Endothelial cell of umbilical vein (primary cell): ENCODE results near the gene APOF. TPM values are rescaled to one million over a fixed set of nuclear protein-coding genes. Genes with fewer than 3 reads are reported as not detected.
"Not testable (repeated sequence)": the region's sequence is repeated elsewhere in the genome, so short reads cannot be mapped to it uniquely, and the experiment has no call there.

Experiments used
- BruUV-seq: library from RNA; stranded (reverse); fragments of 400-500 nt; replicated peaks from 2 replicates; lab custom pipeline; 2021; lab: Mats Ljungman, UMichigan
- CTCF ChIA-PET: fragments of 300-600, 350-600 bp; sonication (Branson Sonifier 250); formaldehyde crosslinking; loops from one replicate; lab custom pipeline; 2021; ENCODE audit warnings: antibody characterized with exemption, inconsistent platforms; lab: Charles Lee
- POLR2A ChIA-PET: fragments of 300-600, 350-600 bp; sonication (Branson Sonifier 250); formaldehyde crosslinking; loops from one replicate; lab custom pipeline; 2021; ENCODE audit warnings: antibody characterized with exemption, inconsistent platforms; lab: Charles Lee
- DNase-seq: peaks from one replicate; pipeline ENCODE4 v3.0.0-alpha.2; 2011; ENCODE audit warnings: low read depth, low spot score
- FAIRE-seq: peaks from 2 replicates; lab custom pipeline; 2011; peaks lifted over from hg19 to GRCh38; lab: Jason Lieb, UNC
- H2AFZ ChIP-seq: 2 replicates; pipeline ENCODE4 v1.6.0; 2012; ENCODE audit warnings: low read depth, low read length, control low read depth, inconsistent platforms
- H3K27ac ChIP-seq: 2 replicates; pipeline ENCODE4 v1.5.1; 2011; ENCODE audit warnings: low read depth, mild to moderate bottlenecking, control low read depth, low read length, moderate library complexity; ENCODE audit not compliant: insufficient read depth
- H3K27me3 ChIP-seq, 2 experiments: 2 replicates each; pipeline versions ENCODE4 v1.6.0 to v1.6.1; 2011; ENCODE audit warnings: low read length in 2 of 2, mixed read lengths in 1 of 2; ENCODE audit not compliant: control insufficient read depth in 2 of 2, insufficient read depth in 2 of 2
- H3K36me3 ChIP-seq, 2 experiments: 2 replicates in 1 of 2; 3 replicates in 1 of 2; pipeline ENCODE4 v1.5.1; 2011; ENCODE audit warnings: low read length in 2 of 2, mild to moderate bottlenecking in 1 of 2, moderate library complexity in 1 of 2; ENCODE audit not compliant: control insufficient read depth in 2 of 2, insufficient read depth in 2 of 2; ENCODE audit errors: extremely low read depth in 1 of 2
- H3K4me1 ChIP-seq: 3 replicates; pipeline ENCODE4 v1.5.1; 2011; ENCODE audit warnings: mild to moderate bottlenecking, low read length; ENCODE audit not compliant: control insufficient read depth, insufficient read depth; ENCODE audit errors: extremely low read depth
- H3K4me2 ChIP-seq: 2 replicates; pipeline ENCODE4 v1.6.1; 2011; ENCODE audit warnings: low read length, control low read depth, mixed read lengths; ENCODE audit not compliant: insufficient read depth
- H3K4me3 ChIP-seq, 3 experiments: fragments of 200-600 bp in 1 of 3; sonication (generic), shearing (Covaris generic) in 1 of 3; replicated peaks in 1 of 3; 2 replicates each; pipeline ENCODE4 v1.5.1; 2011 to 2016; ENCODE audit warnings: control low read depth in 3 of 3, low read length in 3 of 3, mild to moderate bottlenecking in 2 of 3, inconsistent platforms in 1 of 3, low read depth in 1 of 3, moderate library complexity in 1 of 3; ENCODE audit not compliant: insufficient read depth in 1 of 3
- H3K79me2 ChIP-seq: 2 replicates; pipeline ENCODE4 v1.6.0; 2012; ENCODE audit warnings: low read length, inconsistent platforms; ENCODE audit not compliant: control insufficient read depth, insufficient read depth
- H3K9ac ChIP-seq: replicated peaks from 2 replicates; pipeline ENCODE3; 2011; ENCODE audit warnings: low read length, control low read depth; ENCODE audit not compliant: insufficient read depth; ENCODE audit errors: extremely low read depth
- H3K9me1 ChIP-seq: replicated peaks from 3 replicates; pipeline ENCODE4 v1.6.0; 2011; ENCODE audit warnings: mild to moderate bottlenecking, low read length; ENCODE audit not compliant: control insufficient read depth, insufficient read depth; ENCODE audit errors: extremely low read depth
- H3K9me3 ChIP-seq: replicated peaks from 2 replicates; pipeline ENCODE4 v1.5.1; 2012; ENCODE audit warnings: low read length, inconsistent platforms; ENCODE audit not compliant: control insufficient read depth, insufficient read depth
- H4K20me1 ChIP-seq: replicated peaks from 2 replicates; pipeline ENCODE3; 2011; ENCODE audit warnings: mild to moderate bottlenecking, low read length; ENCODE audit not compliant: control insufficient read depth, insufficient read depth; ENCODE audit errors: extremely low read depth
- CTCF ChIP-seq, 2 donors: IDR thresholded peaks; 1 replicate in 1 of 2; 2 replicates in 1 of 2; pipeline ENCODE4 v1.5.1; 2011; ENCODE audit warnings: low read length in 2 of 2, mild to moderate bottlenecking in 2 of 2, moderate library complexity in 2 of 2, control low read depth in 1 of 2, inconsistent platforms in 1 of 2, low read depth in 1 of 2; ENCODE audit not compliant: insufficient read depth in 1 of 2; ENCODE audit errors: extremely low read depth in 1 of 2
- EZH2 ChIP-seq: IDR thresholded peaks from 2 replicates; pipeline ENCODE4 v1.6.1; 2012; ENCODE audit warnings: borderline replicate concordance, low read depth, mild to moderate bottlenecking, moderate library complexity, low read length, inconsistent platforms; ENCODE audit not compliant: severe bottlenecking
- FOS ChIP-seq: IDR thresholded peaks from 2 replicates; pipeline ENCODE4 v1.6.1; 2011; ENCODE audit warnings: mild to moderate bottlenecking, low read length, moderate library complexity, borderline replicate concordance; ENCODE audit not compliant: insufficient read depth
- GATA2 ChIP-seq: IDR thresholded peaks from 2 replicates; pipeline ENCODE4 v1.7.0; 2011; ENCODE audit warnings: low read depth, mild to moderate bottlenecking, moderate library complexity, mixed read lengths, low read length; ENCODE audit not compliant: insufficient read length, insufficient read depth
- JUN ChIP-seq: IDR thresholded peaks from 2 replicates; pipeline ENCODE4 v1.6.1; 2011; ENCODE audit warnings: borderline replicate concordance, low read depth; ENCODE audit not compliant: insufficient read length, insufficient read depth
- MYC ChIP-seq: IDR thresholded peaks from one replicate; pipeline ENCODE4 v1.6.1; 2011; ENCODE audit warnings: mild to moderate bottlenecking, low read depth, low read length
- POLR2A ChIP-seq: IDR thresholded peaks from 2 replicates; pipeline ENCODE4 v1.6.1; 2012; ENCODE audit warnings: low read depth, mild to moderate bottlenecking, control low read depth, low read length
- POLR2AphosphoS5 ChIP-seq: IDR thresholded peaks from 2 replicates; pipeline ENCODE4 v1.6.1; 2012; ENCODE audit warnings: low read depth, mild to moderate bottlenecking, control low read depth, low read length, moderate library complexity; ENCODE audit not compliant: insufficient read depth
- dilution Hi-C: fragments of 300-500 bp; cut with MboI; formaldehyde crosslinking; loops from one replicate; pipeline ENCODE4 v1.15.0; 2019; ENCODE audit warnings: low sequenced_read_pairs; ENCODE audit not compliant: extremely low pct_ligation_motif_present
- intact Hi-C: fragments of 100-400 bp; cut with micrococcal nuclease; formaldehyde crosslinking; loops from one replicate; pipeline ENCODE4 v1.10.0; 2022
- polyA plus RNA-seq, 4 experiments: library from polyadenylated mRNA; depleted of rRNA in 3 of 4; stranded (reverse) in 3 of 4; unstranded in 1 of 4; fragments of >200 nt; gene quantifications; 2 replicates each; pipeline versions ENCODE4 v1.2.1 to v1.2.3, GENCODE V29; 2011 to 2012; ENCODE audit warnings: missing spikeins in 1 of 4
- total RNA-seq: library from RNA; stranded (reverse); gene quantifications from 2 replicates; pipeline ENCODE4 v1.2.3, GENCODE V29; 2021
- TF ChIP-seq, protein P1 (sequence below): IDR thresholded peaks from 2 replicates; pipeline ENCODE4 v1.6.1; 2011; ENCODE audit not compliant: insufficient read depth, insufficient read length

APOF gene
- total and polyA plus RNA-seq, 2 donors (not counting 3 experiments of a cell fraction or from before 2014, with no cell fraction given) = not detected

GRCh38 chr12:56408799-56409417 is 46.3 kb upstream of the APOF start:
- Histone ChIP-seq H3K9me3 (no peaks in the 10 kb centered on the region), H3K27ac (no peak overlapping the region), H3K79me2 (no peaks in the 10 kb centered on the region), H4K20me1 (no peaks in the 10 kb centered on the region), H3K4me2 (no peak overlapping the region), H2AFZ (no peak overlapping the region), H3K9ac (no peak overlapping the region), H3K9me1 (no peaks in the 10 kb centered on the region), H3K4me1 (no peaks in the 10 kb centered on the region), H3K4me3 (no peak overlapping the region), H3K27me3 (no peaks in the 10 kb centered on the region), H3K36me3 (no peaks in the 10 kb centered on the region)
- dilution Hi-C loops = loop anchor here (10.0 kb wide), 1 partner anchor 64 kb away; no protein-coding TSS in a partner anchor
- ChIA-PET POLR2A (no interaction called here), CTCF (interaction anchor here (1.4 kb wide), 1 partner anchor 49 kb away, joined by 3 read pairs; the partner anchor contains the start of gene STAT2)
- no peak for TF ChIP-seq GATA2
- TF ChIP-seq MYC = no peak
- TF ChIP-seq POLR2A = no peak
- no peak for TF ChIP-seq CTCF (IDR thresholded peaks at IDR 0.05; ENCODE audit: extremely low read depth in 1 of 2, insufficient read depth in 1 of 2, low read depth in 1 of 2, low read length in 2 of 2)
- no peak for TF ChIP-seq EZH2
- TF ChIP-seq, protein P1, sequence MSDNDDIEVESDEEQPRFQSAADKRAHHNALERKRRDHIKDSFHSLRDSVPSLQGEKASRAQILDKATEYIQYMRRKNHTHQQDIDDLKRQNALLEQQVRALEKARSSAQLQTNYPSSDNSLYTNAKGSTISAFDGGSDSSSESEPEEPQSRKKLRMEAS = no peak
- TF ChIP-seq FOS = no peak
- no peak for TF ChIP-seq POLR2AphosphoS5
- TF ChIP-seq JUN = no peak
- no TSS peak for BruUV-seq
- FAIRE-seq (no peak), DNase-seq (no peak)
- intact Hi-C loops = no loop called here

DNA sequence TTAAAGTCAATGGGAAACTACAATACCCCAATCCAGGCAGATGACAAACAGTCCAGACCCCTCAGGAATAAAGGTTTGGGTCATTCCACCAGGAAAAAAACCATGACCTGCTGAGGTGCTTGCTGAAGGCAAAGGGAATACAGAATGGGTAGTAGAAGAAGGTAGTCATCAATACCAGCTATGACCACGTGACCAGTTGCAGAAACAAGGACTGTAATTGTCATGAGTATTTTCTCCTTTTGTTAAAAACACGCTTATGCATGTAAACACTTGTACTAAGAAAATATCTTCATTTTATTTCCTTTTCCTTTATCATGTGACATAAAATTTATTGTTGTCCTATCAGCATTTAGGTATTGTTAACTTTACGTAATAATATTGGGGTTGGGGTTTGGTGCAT is 41.6 kb upstream of the APOF start:
- H3K4me1 ChIP-seq, H3K79me2 ChIP-seq, CTCF ChIA-PET, intact Hi-C loops, DNase-seq, H2AFZ ChIP-seq, H3K9me1 ChIP-seq, BruUV-seq, POLR2A ChIA-PET, H3K4me2 ChIP-seq, H3K27me3 ChIP-seq, H3K36me3 ChIP-seq, H3K4me3 ChIP-seq, H3K27ac ChIP-seq, H3K9ac ChIP-seq, FAIRE-seq, H3K9me3 ChIP-seq, H4K20me1 ChIP-seq: not testable (repeated sequence)
- dilution Hi-C loops = loop anchor here (10.0 kb wide), 1 partner anchor 59 kb away; no protein-coding TSS in a partner anchor
